ENCODE results near the gene NCF2.

The NCF2 gene

DNA sequence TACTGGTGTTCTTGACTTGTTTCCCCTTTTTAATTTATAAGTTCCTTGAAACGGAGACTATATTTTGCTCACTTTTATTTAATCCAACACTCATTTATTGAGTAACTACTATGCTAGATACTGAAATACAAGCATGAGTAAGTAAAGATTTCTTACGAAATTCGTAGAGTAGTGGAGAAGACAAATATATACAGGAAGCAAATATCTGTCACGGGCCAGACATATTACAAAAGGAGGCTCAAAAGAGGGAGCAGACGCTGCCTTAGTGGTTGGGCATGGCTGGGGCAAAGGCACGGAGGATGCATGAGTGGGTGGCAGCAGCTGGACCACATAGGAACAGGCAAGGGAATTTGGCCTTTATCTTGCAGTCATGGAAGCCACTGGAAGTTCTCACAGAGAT is 6.8 kb downstream of the NCF2 start:
- Histone ChIP-seq H3K27ac (ENCODE audit: low read depth, low read length) (no peak overlapping the region), H3K9me3 (ENCODE audit: insufficient read depth, low read depth, low read length) (no peaks in the 10 kb centered on the region)
- WGBS: 92% methylated on average over 6 of the region's 6 CpGs

GRCh38 chr1:183582021-183582713 is 8.1 kb downstream of the NCF2 start:
- H3K27me3 ChIP-seq (ENCODE audit: insufficient read depth, low read length): no peaks in the 10 kb centered on the region
- no peak overlapping the region for H3K27ac ChIP-seq (ENCODE audit: low read depth, low read length)
- no peaks in the 10 kb centered on the region for H3K4me1 ChIP-seq (ENCODE audit: insufficient read depth, low read length)
- WGBS: 92% methylated on average over 12 of the region's 12 CpGs
- no peak overlapping the region for H3K4me3 ChIP-seq (ENCODE audit: low read length)
- no peak overlapping the region for H3K9ac ChIP-seq (ENCODE audit: low read depth, low read length)
- no peaks in the 10 kb centered on the region for H3K9me3 ChIP-seq (ENCODE audit: insufficient read depth, low read depth, low read length)
- no peaks in the 10 kb centered on the region for H3K36me3 ChIP-seq (ENCODE audit: insufficient read depth, low read length)

More for the DNA sequence above, 6.8 kb downstream of the NCF2 start:
- no peaks in the 10 kb centered on the region for H3K27me3 ChIP-seq (ENCODE audit: insufficient read depth, low read length)
- H3K9ac ChIP-seq (ENCODE audit: low read depth, low read length): no peak overlapping the region
- no peaks in the 10 kb centered on the region for H3K4me1 ChIP-seq (ENCODE audit: insufficient read depth, low read length)
- no peak overlapping the region for H3K4me3 ChIP-seq (ENCODE audit: low read length)
- H3K36me3 ChIP-seq (ENCODE audit: insufficient read depth, low read length): no peaks in the 10 kb centered on the region

- no peaks in the 10 kb centered on the region for H3K4me1 ChIP-seq (ENCODE audit: insufficient read depth, low read length)
- no peaks in the 10 kb centered on the region for H3K36me3 ChIP-seq (ENCODE audit: insufficient read depth, low read length)
- no peak overlapping the region for H3K9ac ChIP-seq (ENCODE audit: low read depth, low read length)
- WGBS: 68% methylated on average over 8 of the region's 8 CpGs
- no peaks in the 10 kb centered on the region for H3K27me3 ChIP-seq (ENCODE audit: insufficient read depth, low read length)
- no peak overlapping the region for H3K4me3 ChIP-seq (ENCODE audit: low read length)
- H3K9me3 ChIP-seq (ENCODE audit: insufficient read depth, low read depth, low read length): no peaks in the 10 kb centered on the region
- no peak overlapping the region for H3K27ac ChIP-seq (ENCODE audit: low read depth, low read length)
Measured at GRCh38 chr1:183580281-183580682, 10.0 kb downstream of the NCF2 start.

DNA sequence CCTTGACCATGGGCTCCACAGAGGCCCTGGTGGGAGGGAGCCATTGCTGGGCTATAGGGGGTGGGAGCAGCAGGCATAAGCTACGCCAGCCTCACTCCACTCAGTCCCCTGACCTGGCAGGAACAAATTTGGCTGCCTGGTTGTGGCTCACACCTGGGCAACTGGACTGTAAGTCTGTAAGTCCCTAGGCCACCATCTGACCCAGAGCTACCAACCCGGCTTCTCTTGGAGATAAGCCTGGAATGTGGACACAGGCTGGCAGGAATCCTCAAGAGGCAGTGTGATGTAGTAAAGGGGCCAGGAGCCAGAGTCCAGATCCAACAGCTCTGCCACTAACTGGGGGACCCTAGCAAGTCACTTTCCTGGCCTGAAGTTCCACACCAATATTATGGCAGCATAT is 11.4 kb downstream of the NCF2 start:
- no peaks in the 10 kb centered on the region for H3K4me1 ChIP-seq (ENCODE audit: insufficient read depth, low read length)
- no peak overlapping the region for H3K27ac ChIP-seq (ENCODE audit: low read depth, low read length)
- H3K4me3 ChIP-seq (ENCODE audit: low read length): no peak overlapping the region
- 97% methylated on average over 2 of the region's 2 CpGs for WGBS
- no peaks in the 10 kb centered on the region for H3K9me3 ChIP-seq (ENCODE audit: insufficient read depth, low read depth, low read length)
- H3K27me3 ChIP-seq (ENCODE audit: insufficient read depth, low read length): no peaks in the 10 kb centered on the region
- no peak overlapping the region for H3K9ac ChIP-seq (ENCODE audit: low read depth, low read length)
- H3K36me3 ChIP-seq (ENCODE audit: insufficient read depth, low read length): no peaks in the 10 kb centered on the region

DNA sequence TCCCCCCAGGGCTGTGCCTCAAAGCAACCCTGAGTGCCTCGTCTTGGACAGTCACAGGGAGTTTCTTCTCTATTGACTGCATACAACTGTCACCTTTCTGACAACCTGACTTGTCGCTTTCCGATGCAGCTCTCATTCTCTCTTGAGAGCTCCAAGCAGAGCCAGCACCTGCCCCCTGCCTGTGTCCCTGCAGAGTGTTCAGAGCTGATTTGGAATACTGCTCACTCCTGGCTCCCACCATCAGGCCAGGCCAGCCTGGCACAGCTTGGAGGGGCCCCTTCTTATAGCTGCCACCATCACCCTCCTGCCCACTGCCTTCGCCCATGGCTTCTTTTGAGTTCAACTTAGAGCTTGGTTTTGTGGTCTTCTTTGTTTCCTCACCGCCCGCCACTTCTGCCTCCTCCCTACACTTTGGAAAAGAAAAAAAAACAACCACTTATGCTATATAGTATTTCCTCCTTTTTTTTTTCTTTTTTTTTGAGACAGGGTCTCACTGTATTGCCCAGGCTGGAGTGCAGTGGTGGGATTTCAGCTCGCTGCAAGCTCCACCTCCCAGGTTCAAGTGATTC is 12.3 kb downstream of the NCF2 start:
- Histone ChIP-seq H3K36me3 (ENCODE audit: insufficient read depth, low read length) (no peaks in the 10 kb centered on the region), H3K9me3 (ENCODE audit: insufficient read depth, low read depth, low read length) (no peaks in the 10 kb centered on the region), H3K4me1 (ENCODE audit: insufficient read depth, low read length) (no peaks in the 10 kb centered on the region), H3K9ac (ENCODE audit: low read depth, low read length) (no peak overlapping the region), H3K27ac (ENCODE audit: low read depth, low read length) (no peak overlapping the region), H3K4me3 (ENCODE audit: low read length) (no peak overlapping the region), H3K27me3 (ENCODE audit: insufficient read depth, low read length) (no peaks in the 10 kb centered on the region)
- 91% methylated on average over 7 of the region's 7 CpGs for WGBS

DNA sequence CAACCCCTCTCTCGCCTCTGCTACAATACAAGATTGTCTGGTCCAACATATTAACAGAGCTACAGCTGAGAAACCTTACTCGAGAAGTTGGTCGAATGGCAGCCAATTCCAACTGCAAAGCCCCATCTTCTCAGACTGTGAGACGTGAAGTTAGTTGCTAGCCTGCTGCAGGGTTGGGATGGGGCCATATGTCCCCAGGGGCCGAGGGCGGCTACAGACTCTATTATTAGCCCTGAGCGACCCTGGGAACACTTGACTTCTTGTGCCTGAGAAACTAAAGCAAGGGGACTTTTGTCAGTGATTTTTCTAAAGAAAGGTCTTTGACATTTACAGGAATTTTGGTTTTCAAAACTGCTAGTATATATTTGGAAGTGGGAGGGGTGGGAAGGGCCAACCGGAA is 13.7 kb downstream of the NCF2 start:
- H3K4me1 ChIP-seq (ENCODE audit: insufficient read depth, low read length): no peaks in the 10 kb centered on the region
- H3K27ac ChIP-seq (ENCODE audit: low read depth, low read length): no peak overlapping the region
- 89% methylated on average over 8 of the region's 8 CpGs for WGBS
- no peaks in the 10 kb centered on the region for H3K27me3 ChIP-seq (ENCODE audit: insufficient read depth, low read length)
- H3K9ac ChIP-seq (ENCODE audit: low read depth, low read length): no peak overlapping the region
- H3K36me3 ChIP-seq (ENCODE audit: insufficient read depth, low read length): no peaks in the 10 kb centered on the region
- H3K4me3 ChIP-seq (ENCODE audit: low read length): no peak overlapping the region
- no peaks in the 10 kb centered on the region for H3K9me3 ChIP-seq (ENCODE audit: insufficient read depth, low read depth, low read length)

DNA sequence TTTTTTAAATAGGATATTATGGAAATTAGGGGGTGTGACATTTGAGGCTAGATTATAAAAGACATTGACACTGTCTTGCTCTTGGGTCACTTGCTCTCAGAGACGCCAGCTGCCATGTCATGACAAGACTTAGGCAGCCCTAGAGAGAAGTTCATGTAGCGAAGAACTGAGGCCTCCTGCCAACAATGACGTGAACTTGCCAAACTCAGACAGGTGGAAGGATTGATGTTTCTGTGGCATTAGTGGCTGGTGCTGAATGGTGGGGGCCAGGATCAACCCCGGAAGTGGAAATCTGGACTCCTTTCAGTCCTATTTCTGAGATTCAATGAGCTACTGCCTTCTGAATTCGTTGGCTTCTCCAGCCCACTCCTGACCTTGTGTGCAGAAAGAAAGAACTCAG is 14.7 kb downstream of the NCF2 start:
- no peak overlapping the region for H3K9ac ChIP-seq (ENCODE audit: low read depth, low read length)
- no peaks in the 10 kb centered on the region for H3K27me3 ChIP-seq (ENCODE audit: insufficient read depth, low read length)
- no peak overlapping the region for H3K4me3 ChIP-seq (ENCODE audit: low read length)
- H3K36me3 ChIP-seq (ENCODE audit: insufficient read depth, low read length): no peaks in the 10 kb centered on the region
- H3K27ac ChIP-seq (ENCODE audit: low read depth, low read length): no peak overlapping the region
- 94% methylated on average over 5 of the region's 5 CpGs for WGBS
- H3K4me1 ChIP-seq (ENCODE audit: insufficient read depth, low read length): no peaks in the 10 kb centered on the region
- H3K9me3 ChIP-seq (ENCODE audit: insufficient read depth, low read depth, low read length): no peaks in the 10 kb centered on the region

DNA sequence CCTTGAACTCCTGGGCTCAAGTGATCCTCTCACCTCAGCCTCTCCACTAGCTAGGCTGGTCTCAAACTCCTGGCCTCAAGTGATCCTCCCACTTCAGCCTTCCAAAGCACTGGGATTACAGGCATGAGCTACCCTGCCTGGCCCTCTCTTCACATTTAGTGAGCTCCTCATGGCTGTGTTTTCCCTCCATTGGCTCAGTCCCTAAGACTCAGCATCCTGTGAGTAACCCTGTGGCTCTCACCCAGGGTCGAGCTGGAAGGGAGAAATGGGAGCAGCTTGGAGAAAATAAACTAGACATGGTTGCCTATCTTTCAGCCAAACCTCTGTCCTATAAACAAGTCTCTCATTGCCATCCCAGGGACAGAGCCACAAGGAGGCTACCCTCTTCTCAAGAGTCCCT is 17.5 kb downstream of the NCF2 start:
- no peak overlapping the region for H3K4me3 ChIP-seq (ENCODE audit: low read length)
- H3K27me3 ChIP-seq (ENCODE audit: insufficient read depth, low read length): no peaks in the 10 kb centered on the region
- H3K9me3 ChIP-seq (ENCODE audit: insufficient read depth, low read depth, low read length): no peaks in the 10 kb centered on the region
- 100% methylated on average over 1 of the region's 1 CpG for WGBS
- H3K4me1 ChIP-seq (ENCODE audit: insufficient read depth, low read length): no peaks in the 10 kb centered on the region
- no peak overlapping the region for H3K9ac ChIP-seq (ENCODE audit: low read depth, low read length)
- H3K27ac ChIP-seq (ENCODE audit: low read depth, low read length): no peak overlapping the region
- H3K36me3 ChIP-seq (ENCODE audit: insufficient read depth, low read length): no peaks in the 10 kb centered on the region

DNA sequence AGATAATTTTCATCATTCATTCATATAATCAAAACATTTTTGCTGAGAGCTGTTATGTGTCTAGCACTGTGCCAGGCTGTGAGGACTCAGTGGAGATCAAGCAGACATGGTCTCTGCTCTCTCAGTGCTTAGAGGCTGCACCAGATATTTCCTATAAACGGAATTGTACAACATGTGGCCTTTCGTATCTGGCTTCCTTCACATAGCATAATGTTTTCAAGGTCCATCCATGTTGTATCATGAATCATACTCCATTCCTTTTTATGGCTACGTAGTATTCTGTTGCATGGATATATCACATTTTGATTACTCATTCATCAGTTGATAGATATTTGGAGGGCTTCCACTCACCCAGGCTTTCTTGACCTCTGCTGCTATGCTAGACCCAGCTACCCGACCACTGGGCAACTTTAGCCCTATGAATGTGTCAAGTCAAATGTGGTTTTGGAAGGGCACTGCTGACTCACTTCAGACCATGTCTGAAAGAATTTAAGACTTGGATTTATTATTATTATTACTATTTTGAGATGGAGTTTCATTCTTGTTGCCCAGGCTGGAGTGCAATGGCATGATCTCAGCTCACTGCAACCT is 18.5 kb downstream of the NCF2 start:
- 95% methylated on average over 3 of the region's 4 CpGs for WGBS
- no peaks in the 10 kb centered on the region for H3K27me3 ChIP-seq (ENCODE audit: insufficient read depth, low read length)
- no peak overlapping the region for H3K9ac ChIP-seq (ENCODE audit: low read depth, low read length)
- no peaks in the 10 kb centered on the region for H3K9me3 ChIP-seq (ENCODE audit: insufficient read depth, low read depth, low read length)
- no peak overlapping the region for H3K27ac ChIP-seq (ENCODE audit: low read depth, low read length)
- H3K4me1 ChIP-seq (ENCODE audit: insufficient read depth, low read length): no peaks in the 10 kb centered on the region
- no peaks in the 10 kb centered on the region for H3K36me3 ChIP-seq (ENCODE audit: insufficient read depth, low read length)
- H3K4me3 ChIP-seq (ENCODE audit: low read length): no peak overlapping the region

- H3K9me3 ChIP-seq (ENCODE audit: insufficient read depth, low read depth, low read length): no peaks in the 10 kb centered on the region
- no peaks in the 10 kb centered on the region for H3K4me1 ChIP-seq (ENCODE audit: insufficient read depth, low read length)
- 92% methylated on average over 4 of the region's 4 CpGs for WGBS
- no peaks in the 10 kb centered on the region for H3K27me3 ChIP-seq (ENCODE audit: insufficient read depth, low read length)
- no peak overlapping the region for H3K9ac ChIP-seq (ENCODE audit: low read depth, low read length)
- no peak overlapping the region for H3K4me3 ChIP-seq (ENCODE audit: low read length)
- H3K27ac ChIP-seq (ENCODE audit: low read depth, low read length): no peak overlapping the region
- no peaks in the 10 kb centered on the region for H3K36me3 ChIP-seq (ENCODE audit: insufficient read depth, low read length)
Measured at GRCh38 chr1:183570451-183570850, 19.8 kb downstream of the NCF2 start.

- H3K9ac ChIP-seq (ENCODE audit: low read depth, low read length): no peak overlapping the region
- H3K4me1 ChIP-seq (ENCODE audit: insufficient read depth, low read length): no peaks in the 10 kb centered on the region
- H3K36me3 ChIP-seq (ENCODE audit: insufficient read depth, low read length): no peaks in the 10 kb centered on the region
- H3K9me3 ChIP-seq (ENCODE audit: insufficient read depth, low read depth, low read length): no peaks in the 10 kb centered on the region
- no peaks in the 10 kb centered on the region for H3K27me3 ChIP-seq (ENCODE audit: insufficient read depth, low read length)
- no peak overlapping the region for H3K4me3 ChIP-seq (ENCODE audit: low read length)
- H3K27ac ChIP-seq (ENCODE audit: low read depth, low read length): no peak overlapping the region
- WGBS: 90% methylated on average over 3 of the region's 3 CpGs
Measured at GRCh38 chr1:183569801-183570200, 20.5 kb downstream of the NCF2 start.
